Prostate gland (tissue), 2 donors: Measurements from ENCODE around the gene LMAN1L.

Experiments used
- CTCF ChIP-seq, 4 experiments: fragments of 200-600 bp in 2 of 4; fragments of 450-650 bp in 2 of 4; sonication (generic) in 2 of 4; IDR thresholded peaks; 1 replicate in 3 of 4; 2 replicates in 1 of 4; pipeline ENCODE4 v1.5.1; 2016 to 2019; ENCODE audit warnings: antibody characterized with exemption in 4 of 4, mild to moderate bottlenecking in 2 of 4, moderate library complexity in 2 of 4
- POLR2AphosphoS5 ChIP-seq: sonication (generic); formaldehyde crosslinking; IDR thresholded peaks from one replicate; pipeline ENCODE4 v1.6.1; 2017; ENCODE audit warnings: antibody characterized with exemption

GRCh38 chr15:74820056-74820455, 7.4 kb downstream of the LMAN1L start:
- TF ChIP-seq POLR2AphosphoS5 (no peak), CTCF (IDR thresholded peaks at IDR 0.05) (no peak)
